Measurements from ENCODE around the gene CCDC192.
"Not testable (repeated sequence)": the region's sequence is repeated elsewhere in the genome, so short reads cannot be mapped to it uniquely, and the experiment has no call there.

The CCDC192 gene

DNA sequence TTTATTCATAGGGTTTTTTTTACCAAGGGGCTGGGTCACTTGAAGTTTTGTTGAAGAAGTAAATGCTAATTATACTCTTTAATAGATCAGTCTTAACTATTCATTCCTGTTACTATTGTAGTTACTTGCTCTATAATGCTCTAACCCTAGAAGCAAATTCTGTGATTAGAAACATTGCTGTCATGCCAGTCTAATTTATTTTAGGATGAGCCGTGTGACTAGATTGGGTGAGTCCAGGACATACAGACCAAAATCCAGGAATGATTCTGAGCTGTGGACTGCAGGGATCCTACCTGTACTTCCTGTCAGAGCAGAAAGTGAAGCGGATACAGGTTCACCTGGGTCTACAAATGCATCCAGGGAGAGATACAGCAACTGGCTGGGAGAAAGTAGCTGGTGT lies 757 bp upstream of the CCDC192 start:
- no peaks in the 10 kb centered on the region for H3K27me3 ChIP-seq (ENCODE audit: control insufficient read depth, insufficient read depth, low read length)
- no peaks in the 10 kb centered on the region for H3K36me3 ChIP-seq (ENCODE audit: insufficient read depth, low read length)
- H3K9ac ChIP-seq (ENCODE audit: low read depth, low read length): no peak overlapping the region
- H3K9me3 ChIP-seq (replicated peaks; ENCODE audit: low read length): no peaks in the 10 kb centered on the region
- peaks cover 7% of the 10 kb centered on the region for H3K4me1 ChIP-seq (ENCODE audit: control insufficient read depth, insufficient read depth, low read length)
- no peak overlapping the region for H3K4me3 ChIP-seq (ENCODE audit: low read length)
- no peak overlapping the region for H3K4me2 ChIP-seq (ENCODE audit: low read length)

DNA sequence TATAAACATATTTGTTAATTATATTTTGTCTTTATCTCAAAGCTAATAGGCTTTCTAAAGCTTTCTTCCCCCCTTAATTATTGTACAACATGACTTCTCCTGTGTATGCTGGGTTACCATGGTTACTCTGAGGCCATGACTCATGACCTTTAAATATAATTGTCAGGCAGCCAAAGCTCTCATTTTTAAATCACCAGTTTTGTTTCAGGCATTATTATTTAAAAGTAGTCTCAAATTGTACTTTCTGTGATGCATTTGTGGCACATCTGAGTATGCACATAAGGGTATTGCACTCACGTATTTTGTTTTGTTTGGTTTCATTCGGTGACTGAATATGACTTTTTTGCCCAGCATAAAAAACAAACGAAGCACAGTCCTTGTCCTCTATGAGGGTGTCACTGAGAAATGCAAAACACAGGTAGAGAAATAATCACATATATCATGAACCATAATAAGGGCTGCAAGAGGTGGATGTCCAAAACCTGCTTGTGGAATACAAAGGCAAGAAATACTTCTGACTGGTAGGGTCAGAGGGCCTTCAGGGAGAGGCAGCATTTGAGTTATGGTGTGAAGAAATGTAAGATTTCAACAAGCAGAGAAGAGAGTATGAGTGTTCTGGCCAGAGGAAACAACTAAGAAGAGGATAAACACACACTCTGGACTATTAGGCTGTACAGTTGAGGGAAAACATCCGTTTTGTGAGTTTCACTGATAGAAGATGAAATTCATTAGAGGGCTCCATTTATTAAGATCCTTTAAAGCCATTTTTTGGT lies 2.1 kb downstream of the CCDC192 start:
- no peaks in the 10 kb centered on the region for H3K27me3 ChIP-seq (ENCODE audit: control insufficient read depth, insufficient read depth, low read length)
- H3K4me3 ChIP-seq (ENCODE audit: low read length): no peak overlapping the region
- no peak overlapping the region for H3K9ac ChIP-seq (ENCODE audit: low read depth, low read length)
- no peaks in the 10 kb centered on the region for H3K36me3 ChIP-seq (ENCODE audit: insufficient read depth, low read length)
- H3K9me3 ChIP-seq (replicated peaks; ENCODE audit: low read length): no peaks in the 10 kb centered on the region
- no peak overlapping the region for H3K4me2 ChIP-seq (ENCODE audit: low read length)
- H3K4me1 ChIP-seq (ENCODE audit: control insufficient read depth, insufficient read depth, low read length): peaks cover 7% of the 10 kb centered on the region

DNA sequence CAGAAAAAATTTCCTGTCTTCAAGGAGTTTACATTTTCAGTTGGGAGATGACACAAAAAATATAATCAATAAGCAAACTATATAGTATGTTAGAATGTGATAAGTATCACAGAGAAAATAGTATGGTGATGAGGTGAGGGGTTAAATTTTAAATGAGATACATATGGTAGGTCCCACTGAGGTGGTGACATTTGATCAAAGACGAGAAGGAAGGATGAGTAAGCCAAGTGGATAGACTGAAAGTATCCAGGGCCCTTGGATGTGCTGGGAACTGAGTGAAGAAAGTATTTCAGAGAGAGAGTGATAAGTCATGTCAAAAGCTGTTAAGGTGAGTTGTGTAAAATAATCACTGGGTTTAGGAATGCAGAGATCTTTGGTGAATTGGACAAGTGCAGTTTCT lies 3.5 kb downstream of the CCDC192 start:
- Histone ChIP-seq H3K4me2 (ENCODE audit: low read length) (no peak overlapping the region), H3K36me3 (ENCODE audit: insufficient read depth, low read length) (no peaks in the 10 kb centered on the region), H3K4me1 (ENCODE audit: control insufficient read depth, insufficient read depth, low read length) (peaks cover 7% of the 10 kb centered on the region), H3K27me3 (ENCODE audit: control insufficient read depth, insufficient read depth, low read length) (no peaks in the 10 kb centered on the region), H3K9ac (ENCODE audit: low read depth, low read length) (no peak overlapping the region), H3K4me3 (ENCODE audit: low read length) (no peak overlapping the region), H3K9me3 (replicated peaks; ENCODE audit: low read length) (no peaks in the 10 kb centered on the region)

DNA sequence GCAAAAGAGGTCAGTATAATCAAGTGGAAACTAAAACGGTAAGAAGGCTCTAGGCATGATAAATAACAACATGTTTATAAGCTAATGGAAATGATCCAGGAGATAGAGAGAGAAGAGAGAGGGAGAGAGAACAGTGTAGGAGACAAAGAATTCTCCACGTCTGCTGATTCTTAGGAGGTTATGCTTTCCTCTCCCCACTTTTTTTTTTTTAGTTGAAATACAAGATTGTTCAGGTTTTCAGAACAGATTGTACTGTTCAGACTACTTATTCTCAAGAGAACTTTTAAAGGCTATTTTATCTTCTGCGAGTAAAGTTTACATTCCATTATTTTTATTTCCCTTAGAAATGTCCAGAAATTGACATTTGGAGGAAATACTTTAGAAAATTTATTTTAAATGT lies 4.0 kb downstream of the CCDC192 start:
- H3K36me3 ChIP-seq (ENCODE audit: insufficient read depth, low read length): no peaks in the 10 kb centered on the region
- H3K4me1 ChIP-seq (ENCODE audit: control insufficient read depth, insufficient read depth, low read length): peaks cover 7% of the 10 kb centered on the region
- no peak overlapping the region for H3K9ac ChIP-seq (ENCODE audit: low read depth, low read length)
- H3K27me3 ChIP-seq (ENCODE audit: control insufficient read depth, insufficient read depth, low read length): no peaks in the 10 kb centered on the region
- H3K4me2 ChIP-seq (ENCODE audit: low read length): no peak overlapping the region
- H3K4me3 ChIP-seq (ENCODE audit: low read length): no peak overlapping the region
- no peaks in the 10 kb centered on the region for H3K9me3 ChIP-seq (replicated peaks; ENCODE audit: low read length)

DNA sequence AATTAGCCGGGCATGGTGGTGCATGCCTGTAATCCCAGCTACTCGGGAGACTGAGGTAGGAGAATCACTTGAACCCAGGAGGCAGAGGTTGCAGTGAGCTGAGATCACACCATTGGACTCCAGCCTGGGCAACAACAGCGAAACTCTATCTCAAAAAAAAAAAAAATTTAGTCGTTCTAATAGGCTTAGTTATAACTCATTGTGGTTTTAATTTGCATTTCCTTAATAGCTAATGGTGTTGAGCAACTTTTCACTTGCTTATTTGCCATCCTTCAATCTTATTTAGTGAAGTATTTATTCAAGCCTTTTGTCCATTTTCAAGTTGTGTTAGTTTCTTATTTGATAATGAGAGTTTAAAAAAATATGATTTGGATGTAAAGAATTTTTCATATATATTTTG lies 9.9 kb downstream of the CCDC192 start:
- not testable (repeated sequence) for H3K4me2 ChIP-seq (ENCODE audit: low read length); H3K27me3 ChIP-seq (ENCODE audit: control insufficient read depth, insufficient read depth, low read length); H3K9me3 ChIP-seq (replicated peaks; ENCODE audit: low read length); H3K9ac ChIP-seq (ENCODE audit: low read depth, low read length); H3K4me3 ChIP-seq (ENCODE audit: low read length); H3K36me3 ChIP-seq (ENCODE audit: insufficient read depth, low read length); H3K4me1 ChIP-seq (ENCODE audit: control insufficient read depth, insufficient read depth, low read length)

DNA sequence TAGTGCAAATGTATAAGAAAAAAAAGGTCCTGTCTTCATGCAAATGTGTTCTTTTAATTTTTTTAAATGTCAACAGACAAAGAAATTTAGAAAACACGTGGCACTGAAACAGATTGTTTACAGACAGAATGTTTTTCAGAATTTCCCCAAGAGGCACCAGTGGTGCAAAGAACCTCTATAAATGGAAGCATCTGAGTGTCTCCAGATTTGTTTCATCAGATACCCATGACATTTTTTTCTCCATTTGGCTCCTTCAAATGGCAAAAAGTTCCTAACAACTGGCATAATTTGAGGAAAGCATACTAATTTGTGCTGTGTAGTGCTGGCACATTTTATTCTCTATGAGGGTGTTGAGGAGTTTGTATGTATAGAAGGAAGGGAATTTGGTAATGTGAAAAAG lies 15.0 kb downstream of the CCDC192 start:
- Histone ChIP-seq H3K4me1 (ENCODE audit: control insufficient read depth, insufficient read depth, low read length) (no peaks in the 10 kb centered on the region), H3K27me3 (ENCODE audit: control insufficient read depth, insufficient read depth, low read length) (no peaks in the 10 kb centered on the region), H3K4me2 (ENCODE audit: low read length) (no peak overlapping the region), H3K9me3 (replicated peaks; ENCODE audit: low read length) (no peaks in the 10 kb centered on the region), H3K36me3 (ENCODE audit: insufficient read depth, low read length) (no peaks in the 10 kb centered on the region), H3K4me3 (ENCODE audit: low read length) (no peak overlapping the region), H3K9ac (ENCODE audit: low read depth, low read length) (no peak overlapping the region)

DNA sequence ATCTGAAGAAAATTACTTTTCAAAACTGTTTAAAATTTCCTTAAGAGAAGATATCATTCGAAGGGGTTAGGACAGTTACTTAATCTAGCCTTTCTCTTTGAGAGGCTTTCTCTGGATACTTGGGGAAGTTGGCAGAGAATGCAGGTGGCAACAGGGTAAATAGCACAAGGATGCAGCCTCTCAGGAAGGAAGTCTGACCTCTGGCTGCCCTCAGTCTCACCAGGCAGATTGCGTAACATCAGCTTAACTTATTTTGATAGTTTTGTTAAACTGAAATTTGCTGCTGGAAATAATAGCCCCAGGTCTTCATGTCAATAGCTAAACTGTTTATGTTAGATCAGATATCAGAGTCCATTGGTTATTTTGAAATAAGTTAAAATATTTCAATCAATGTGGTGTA lies 20.4 kb downstream of the CCDC192 start:
- Histone ChIP-seq H3K4me1 (ENCODE audit: control insufficient read depth, insufficient read depth, low read length) (peaks cover 7% of the 10 kb centered on the region), H3K9ac (ENCODE audit: low read depth, low read length) (no peak overlapping the region), H3K27me3 (ENCODE audit: control insufficient read depth, insufficient read depth, low read length) (no peaks in the 10 kb centered on the region), H3K4me3 (ENCODE audit: low read length) (no peak overlapping the region), H3K4me2 (ENCODE audit: low read length) (no peak overlapping the region), H3K9me3 (replicated peaks; ENCODE audit: low read length) (no peaks in the 10 kb centered on the region), H3K36me3 (ENCODE audit: insufficient read depth, low read length) (no peaks in the 10 kb centered on the region)

DNA sequence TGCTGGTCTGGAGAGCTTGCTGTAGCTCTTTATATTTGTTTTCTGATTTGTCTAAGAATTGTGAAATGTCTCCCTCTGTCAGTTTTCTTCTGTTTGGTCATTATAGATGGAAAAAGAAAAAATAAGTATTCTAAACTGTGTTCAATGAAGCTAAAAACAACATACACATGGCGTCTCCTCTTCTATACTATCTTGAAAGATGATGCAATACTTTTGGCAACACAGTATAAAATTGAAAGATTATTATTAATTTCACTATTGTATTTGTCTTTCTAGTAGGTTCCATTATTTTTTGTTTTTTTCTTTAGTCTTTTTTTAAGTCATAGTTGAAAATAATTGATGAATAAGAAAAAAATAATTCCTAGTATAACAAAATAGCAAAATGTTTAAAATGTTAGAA lies 22.5 kb downstream of the CCDC192 start:
- Histone ChIP-seq H3K9me3 (replicated peaks; ENCODE audit: low read length) (no peaks in the 10 kb centered on the region), H3K36me3 (ENCODE audit: insufficient read depth, low read length) (no peaks in the 10 kb centered on the region), H3K4me3 (ENCODE audit: low read length) (no peak overlapping the region), H3K4me1 (ENCODE audit: control insufficient read depth, insufficient read depth, low read length) (peaks cover 7% of the 10 kb centered on the region), H3K9ac (ENCODE audit: low read depth, low read length) (no peak overlapping the region), H3K27me3 (ENCODE audit: control insufficient read depth, insufficient read depth, low read length) (no peaks in the 10 kb centered on the region), H3K4me2 (ENCODE audit: low read length) (no peak overlapping the region)

DNA sequence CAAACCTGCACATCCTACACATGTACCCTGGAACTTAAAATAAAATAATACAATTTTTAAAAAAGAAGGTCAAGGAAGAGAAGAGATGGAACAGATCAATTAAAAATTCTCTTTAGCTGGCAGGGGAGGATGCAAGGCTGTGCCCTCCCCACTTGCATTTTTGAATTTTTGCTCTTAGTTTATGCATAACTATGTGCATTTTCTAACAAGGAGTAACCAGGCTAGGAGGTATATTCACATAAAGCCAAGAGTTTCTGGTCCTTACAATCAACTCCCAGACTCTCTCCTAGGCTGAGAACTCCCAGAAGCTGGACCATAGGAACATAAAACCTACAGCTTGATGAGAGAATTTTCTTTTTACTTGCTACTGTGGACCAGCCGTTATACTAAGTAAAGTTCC lies 29.8 kb downstream of the CCDC192 start:
- H3K4me3 ChIP-seq (ENCODE audit: low read length): no peak overlapping the region
- H3K27me3 ChIP-seq (ENCODE audit: control insufficient read depth, insufficient read depth, low read length): no peaks in the 10 kb centered on the region
- no peaks in the 10 kb centered on the region for H3K4me1 ChIP-seq (ENCODE audit: control insufficient read depth, insufficient read depth, low read length)
- no peaks in the 10 kb centered on the region for H3K9me3 ChIP-seq (replicated peaks; ENCODE audit: low read length)
- no peak overlapping the region for H3K9ac ChIP-seq (ENCODE audit: low read depth, low read length)
- H3K36me3 ChIP-seq (ENCODE audit: insufficient read depth, low read length): no peaks in the 10 kb centered on the region
- no peak overlapping the region for H3K4me2 ChIP-seq (ENCODE audit: low read length)

DNA sequence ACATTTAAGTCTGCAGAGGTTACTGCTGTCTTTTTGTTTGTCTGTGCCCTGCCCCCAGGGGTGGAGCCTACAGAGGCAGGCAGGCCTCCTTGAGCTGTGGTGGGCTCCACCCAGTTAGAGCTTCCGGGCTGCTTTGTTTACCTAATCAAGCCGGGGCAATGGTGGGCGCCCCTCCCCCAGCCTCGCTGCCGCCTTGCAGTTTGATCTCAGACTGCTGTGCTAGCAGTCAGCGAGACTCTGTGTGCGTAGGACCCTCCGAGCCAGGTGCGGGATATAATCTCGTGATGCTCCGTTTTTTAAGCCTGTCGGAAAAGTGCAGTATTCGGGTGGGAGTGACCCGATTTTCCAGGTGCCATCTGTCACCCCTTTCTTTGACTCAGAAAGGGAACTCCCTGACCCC lies 36.2 kb downstream of the CCDC192 start:
- H3K9me3 ChIP-seq (replicated peaks; ENCODE audit: low read length): not testable (repeated sequence)

DNA sequence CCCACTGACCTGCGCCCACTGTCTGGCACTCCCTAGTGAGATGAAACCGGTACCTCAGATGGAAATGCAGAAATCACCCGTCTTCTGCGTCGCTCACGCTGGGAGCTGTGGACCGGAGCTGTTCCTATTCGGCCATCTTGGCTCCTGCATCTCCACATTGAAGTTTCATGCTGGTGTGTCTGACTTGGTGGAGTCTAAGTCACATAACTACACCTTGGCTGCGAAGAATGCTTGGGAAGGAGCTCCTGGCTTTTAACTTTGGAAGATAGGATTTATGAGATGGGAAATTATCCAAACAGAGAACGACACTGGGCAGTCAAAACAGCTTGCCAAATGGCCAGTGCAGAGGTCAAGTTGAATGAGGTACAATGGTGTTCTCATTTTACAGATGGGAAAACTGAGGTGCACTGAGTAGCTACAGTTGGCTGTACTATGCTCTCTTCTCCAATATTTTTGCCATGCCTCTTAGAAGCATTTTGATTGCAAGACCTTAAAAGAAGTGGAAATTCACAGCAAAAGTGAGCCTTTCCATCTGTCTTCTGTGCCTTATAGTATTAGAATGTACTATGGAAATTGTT lies 36.7 kb downstream of the CCDC192 start:
- no peak overlapping the region for H3K9ac ChIP-seq (ENCODE audit: low read depth, low read length)
- no peaks in the 10 kb centered on the region for H3K36me3 ChIP-seq (ENCODE audit: insufficient read depth, low read length)
- H3K4me3 ChIP-seq (ENCODE audit: low read length): no peak overlapping the region
- H3K27me3 ChIP-seq (ENCODE audit: control insufficient read depth, insufficient read depth, low read length): peaks cover 5% of the 10 kb centered on the region
- no peaks in the 10 kb centered on the region for H3K4me1 ChIP-seq (ENCODE audit: control insufficient read depth, insufficient read depth, low read length)
- H3K9me3 ChIP-seq (replicated peaks; ENCODE audit: low read length): no peaks in the 10 kb centered on the region
- no peak overlapping the region for H3K4me2 ChIP-seq (ENCODE audit: low read length)

More for the DNA sequence above, 36.2 kb downstream of the CCDC192 start:
- not testable (repeated sequence) for H3K4me3 ChIP-seq (ENCODE audit: low read length); H3K36me3 ChIP-seq (ENCODE audit: insufficient read depth, low read length); H3K4me2 ChIP-seq (ENCODE audit: low read length); H3K4me1 ChIP-seq (ENCODE audit: control insufficient read depth, insufficient read depth, low read length); H3K9ac ChIP-seq (ENCODE audit: low read depth, low read length); H3K27me3 ChIP-seq (ENCODE audit: control insufficient read depth, insufficient read depth, low read length)

DNA sequence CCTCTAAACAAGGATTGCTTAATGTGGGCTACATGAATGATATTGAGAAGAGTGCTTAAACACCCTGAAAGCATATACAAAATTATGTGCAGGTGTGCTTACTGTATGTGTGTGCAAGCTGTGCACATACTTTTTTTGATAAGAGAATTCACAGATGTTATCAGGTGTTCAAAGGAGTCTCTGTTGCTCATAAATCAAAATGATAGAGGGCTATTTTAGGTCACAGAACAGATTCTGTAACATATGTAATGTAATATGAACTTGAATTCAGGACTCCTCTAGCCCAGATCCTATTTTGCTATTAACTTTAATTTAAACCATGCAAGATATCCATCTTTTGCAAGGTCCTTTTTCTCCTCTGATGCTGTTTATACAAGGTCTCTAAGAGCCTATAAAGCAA lies 38.2 kb downstream of the CCDC192 start:
- Histone ChIP-seq H3K9me3 (replicated peaks; ENCODE audit: low read length) (no peaks in the 10 kb centered on the region), H3K4me1 (ENCODE audit: control insufficient read depth, insufficient read depth, low read length) (no peaks in the 10 kb centered on the region), H3K27me3 (ENCODE audit: control insufficient read depth, insufficient read depth, low read length) (peaks cover 7% of the 10 kb centered on the region), H3K4me2 (ENCODE audit: low read length) (no peak overlapping the region), H3K36me3 (ENCODE audit: insufficient read depth, low read length) (no peaks in the 10 kb centered on the region), H3K9ac (ENCODE audit: low read depth, low read length) (no peak overlapping the region), H3K4me3 (ENCODE audit: low read length) (no peak overlapping the region)
